Endometrium (tissue), 2 donors: ENCODE measurements around the gene TAOK3.

Experiments
- FAIRE-seq: peaks from 2 replicates; lab custom pipeline; 2012; peaks lifted over from hg19 to GRCh38; lab: Jason Lieb, UNC
- donor health status: control.
- donor health status: control.

The TAOK3 gene

GRCh38 chr12:118206107-118206412 lies 166.6 kb downstream of the TAOK3 start:
- FAIRE-seq: no peak

- no peak for FAIRE-seq
Observed at GRCh38 chr12:118193958-118194357, 178.7 kb downstream of the TAOK3 start.

DNA sequence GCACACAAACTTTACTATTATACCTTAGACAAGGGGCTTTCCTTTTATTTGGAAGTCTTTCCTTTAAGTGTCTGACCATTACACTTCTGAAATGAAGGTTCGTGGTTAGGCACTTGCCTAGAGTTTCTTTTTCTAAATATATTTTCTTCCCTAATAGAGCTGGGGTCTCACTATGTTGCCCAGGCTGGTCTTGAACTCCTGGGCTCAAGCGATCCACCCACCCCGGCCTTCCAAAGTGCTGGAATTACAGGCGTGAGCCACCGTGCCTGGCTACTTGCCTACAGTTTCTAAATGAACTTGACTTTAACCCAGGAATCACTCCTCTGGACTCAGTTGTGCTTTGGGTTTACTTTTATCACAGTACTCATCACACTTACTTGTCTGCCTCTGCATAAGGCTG lies 179.2 kb downstream of the TAOK3 start:
- FAIRE-seq: no peak

- no peak for FAIRE-seq
Observed at GRCh38 chr12:118190266-118190665, 182.4 kb downstream of the TAOK3 start.

DNA sequence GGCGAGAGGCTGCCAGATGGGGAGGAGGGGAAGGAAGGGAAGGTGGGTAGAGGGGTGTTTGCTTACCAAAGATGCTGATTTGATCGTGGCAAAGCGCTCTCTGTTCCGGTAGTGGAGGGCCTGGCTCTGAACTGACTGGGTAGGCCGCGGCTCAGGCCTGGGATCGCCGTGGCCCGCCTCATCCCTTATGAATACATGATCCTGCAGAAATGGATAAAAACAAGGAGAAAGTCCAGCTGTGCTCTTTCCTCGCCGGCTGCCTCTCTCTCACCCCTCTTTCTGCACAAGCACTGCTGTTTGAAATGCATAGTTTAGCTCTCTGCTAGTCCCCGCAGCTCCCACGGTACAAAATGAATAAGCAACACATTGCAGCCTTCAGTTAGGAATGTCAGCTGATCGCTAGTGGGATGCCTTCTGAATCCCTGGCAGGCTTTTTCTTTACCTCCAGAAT lies 182.9 kb downstream of the TAOK3 start:
- no peak for FAIRE-seq

DNA sequence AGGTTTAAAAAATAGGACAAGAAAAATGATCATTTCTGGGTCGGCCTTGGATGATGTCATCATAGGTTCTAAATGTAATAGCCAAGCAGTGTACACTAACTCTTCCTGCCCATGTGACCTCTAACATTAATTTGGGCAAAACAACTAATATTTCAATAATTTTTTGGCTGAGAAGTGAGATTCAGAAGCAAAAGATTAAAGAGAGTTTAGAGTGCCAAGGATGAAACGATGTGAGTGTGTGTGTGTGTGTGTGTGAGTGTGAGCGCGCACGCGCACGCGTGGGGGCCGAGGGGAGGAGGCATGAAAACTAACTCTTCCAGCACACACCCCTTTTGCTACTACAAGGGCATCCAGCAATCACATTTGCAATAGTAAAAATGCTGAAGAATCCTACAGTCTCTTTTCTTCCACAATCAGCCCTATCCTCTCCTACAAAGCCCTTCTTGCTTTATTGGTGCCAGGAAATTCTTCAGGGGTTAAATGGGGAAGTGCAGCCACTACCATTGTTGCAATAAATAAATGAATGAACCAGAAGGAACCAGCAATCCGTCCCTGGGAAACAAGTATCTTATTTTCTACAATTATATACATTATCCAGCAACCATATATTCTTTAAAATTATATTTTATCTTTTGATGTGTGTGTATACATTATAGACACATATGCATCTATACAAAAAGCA lies 183.9 kb downstream of the TAOK3 start:
- FAIRE-seq: no peak

DNA sequence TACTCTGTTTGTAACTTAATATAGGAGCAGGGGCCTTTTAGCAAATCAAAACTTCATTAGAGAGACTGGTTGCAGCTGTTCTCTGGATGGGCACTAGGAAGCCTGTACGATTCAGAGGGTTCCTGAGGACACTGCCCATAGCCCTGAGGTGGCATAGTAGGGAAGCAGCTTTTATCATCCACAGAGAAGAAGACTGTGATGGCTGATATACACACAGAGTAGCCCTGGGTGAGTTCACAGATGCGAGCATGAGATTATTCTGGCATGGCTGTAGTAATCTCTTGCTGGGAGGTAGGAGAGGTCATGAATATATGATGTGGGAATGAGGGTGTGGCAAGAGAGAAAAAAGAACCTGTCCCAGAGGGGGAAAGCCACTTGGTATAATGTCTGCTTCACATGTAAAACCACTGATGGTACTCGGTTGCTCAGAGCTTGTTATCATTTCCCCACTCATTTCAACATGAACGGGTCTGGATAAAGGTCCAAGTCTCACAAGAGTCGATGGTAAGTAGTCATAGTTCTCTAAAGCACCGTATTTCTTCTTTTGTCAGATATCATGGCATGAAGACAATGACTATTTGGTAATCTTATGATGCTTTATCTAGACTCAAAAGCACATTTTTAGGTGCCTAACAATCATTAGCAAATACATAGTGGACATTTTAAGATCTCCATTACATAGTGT lies 184.8 kb downstream of the TAOK3 start:
- FAIRE-seq: no peak

DNA sequence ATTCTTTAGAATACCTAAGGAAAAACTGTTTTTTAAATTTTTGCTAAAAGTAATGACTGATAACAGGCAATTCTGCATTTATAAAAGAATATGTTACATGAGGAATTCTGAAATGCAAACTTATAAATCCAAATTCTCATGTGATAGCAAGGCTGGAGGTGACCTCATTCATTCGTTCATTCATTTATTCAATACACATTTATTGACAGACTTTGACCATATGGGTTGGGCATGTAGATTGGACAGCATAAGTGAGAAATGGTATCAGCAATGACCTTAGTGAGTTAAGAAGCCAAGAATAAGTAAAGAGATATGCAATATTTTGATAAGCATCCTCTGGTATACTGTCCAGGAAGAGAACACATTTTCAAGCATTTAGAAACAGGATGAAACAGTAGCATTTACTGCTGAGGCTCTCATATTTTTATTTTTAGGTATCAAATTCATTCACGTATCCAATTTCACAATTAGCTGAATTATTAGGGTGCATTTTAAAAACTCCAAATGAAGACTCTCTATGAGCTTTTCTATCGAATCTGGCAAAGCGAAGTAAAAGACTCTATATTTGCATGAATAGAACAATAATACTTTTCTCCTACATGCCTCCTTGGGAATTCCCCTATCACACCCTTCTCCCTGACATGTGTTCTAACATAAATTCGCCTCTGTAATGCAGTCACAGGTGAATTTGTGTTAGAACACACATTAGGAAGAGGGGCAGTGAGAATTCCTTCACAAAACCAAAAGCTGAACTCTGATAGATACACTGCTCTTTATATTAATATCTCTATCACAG lies 186.9 kb downstream of the TAOK3 start:
- no peak for FAIRE-seq

DNA sequence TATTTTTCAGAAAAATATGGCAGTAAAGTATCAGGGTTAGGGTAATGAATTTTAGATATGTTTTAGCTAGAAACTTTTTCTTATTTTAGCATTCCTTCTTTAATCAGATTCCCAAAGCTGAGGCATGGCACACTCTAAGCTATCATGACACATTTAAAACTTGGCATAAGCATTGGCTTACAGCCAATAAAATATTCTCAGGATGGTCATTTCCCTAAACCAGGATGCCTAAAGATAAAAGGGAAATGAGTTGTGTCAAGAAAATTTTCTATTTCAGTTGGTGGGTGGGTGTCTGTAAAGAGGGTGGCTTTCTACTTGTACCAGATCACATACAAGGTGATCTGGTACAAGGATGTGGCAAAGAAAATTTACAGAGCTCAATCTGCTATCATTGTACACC lies 189.0 kb downstream of the TAOK3 start:
- no peak for FAIRE-seq

DNA sequence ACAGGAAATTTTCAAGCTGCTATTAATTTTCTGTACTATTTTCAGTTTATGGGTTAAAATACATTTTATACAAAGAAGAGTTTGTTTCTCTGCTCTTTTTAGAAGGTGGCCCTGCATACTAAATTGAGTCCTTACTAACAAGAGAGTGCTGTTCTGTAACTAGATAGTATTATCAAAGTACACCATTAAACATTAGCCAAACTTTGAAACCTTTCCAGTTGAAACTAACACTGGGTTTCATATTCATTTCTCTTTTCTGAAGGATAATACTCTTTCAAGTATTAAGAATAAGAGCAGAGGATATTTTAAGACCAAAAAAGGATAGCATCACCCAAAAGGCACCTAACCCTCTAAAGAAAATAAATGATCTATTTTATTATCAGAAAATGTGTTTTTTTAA lies 189.6 kb downstream of the TAOK3 start:
- no peak for FAIRE-seq

DNA sequence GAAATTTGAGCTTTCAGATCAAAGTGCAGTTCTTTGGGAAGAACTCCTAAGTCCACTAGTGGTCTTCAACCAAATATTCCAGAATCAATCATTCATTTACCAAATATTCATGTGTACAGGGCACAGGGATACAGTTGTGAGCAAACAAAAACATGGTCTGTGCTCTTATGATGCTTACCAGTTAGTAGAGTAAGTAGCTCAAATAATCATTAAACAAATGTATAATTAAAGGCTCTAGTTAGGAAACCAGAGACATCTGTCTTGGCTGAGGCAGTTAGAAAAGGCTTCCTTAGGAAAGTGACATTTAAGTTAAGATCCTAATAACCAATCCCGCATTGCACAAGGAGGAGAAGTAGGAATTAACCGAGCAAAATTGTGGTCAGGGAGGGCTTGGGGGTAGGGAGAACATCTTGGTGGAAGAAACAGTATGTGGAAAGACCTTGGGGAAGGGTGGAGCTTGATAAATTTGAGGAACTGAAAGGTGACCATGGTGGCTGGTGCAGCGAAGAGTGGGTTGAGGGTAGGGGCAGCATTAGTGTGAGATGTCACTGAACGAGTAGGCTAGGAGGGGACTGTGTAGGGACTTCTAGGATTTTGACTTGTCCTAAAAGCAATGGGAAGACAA lies 196.8 kb downstream of the TAOK3 start:
- no peak for FAIRE-seq

DNA sequence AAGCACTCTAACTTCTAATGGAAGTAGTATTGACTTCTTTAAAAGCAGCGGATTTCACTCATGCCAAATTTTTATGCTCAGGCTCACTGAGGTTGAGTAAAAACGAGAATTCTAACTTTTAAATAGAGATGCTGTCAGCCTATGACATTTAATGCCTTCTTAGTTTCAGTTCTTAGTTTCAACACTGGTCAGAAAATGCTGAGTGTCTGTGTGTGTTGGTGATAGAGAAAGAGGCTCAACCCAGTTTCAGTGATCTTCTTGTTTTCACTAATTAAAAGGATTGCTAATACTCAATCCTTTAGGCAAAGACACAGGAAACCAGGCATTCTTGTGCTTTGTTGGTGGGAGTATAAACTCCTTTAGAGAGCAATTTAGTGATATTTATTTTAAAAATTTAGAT lies 205.8 kb downstream of the TAOK3 start:
- no peak for FAIRE-seq

DNA sequence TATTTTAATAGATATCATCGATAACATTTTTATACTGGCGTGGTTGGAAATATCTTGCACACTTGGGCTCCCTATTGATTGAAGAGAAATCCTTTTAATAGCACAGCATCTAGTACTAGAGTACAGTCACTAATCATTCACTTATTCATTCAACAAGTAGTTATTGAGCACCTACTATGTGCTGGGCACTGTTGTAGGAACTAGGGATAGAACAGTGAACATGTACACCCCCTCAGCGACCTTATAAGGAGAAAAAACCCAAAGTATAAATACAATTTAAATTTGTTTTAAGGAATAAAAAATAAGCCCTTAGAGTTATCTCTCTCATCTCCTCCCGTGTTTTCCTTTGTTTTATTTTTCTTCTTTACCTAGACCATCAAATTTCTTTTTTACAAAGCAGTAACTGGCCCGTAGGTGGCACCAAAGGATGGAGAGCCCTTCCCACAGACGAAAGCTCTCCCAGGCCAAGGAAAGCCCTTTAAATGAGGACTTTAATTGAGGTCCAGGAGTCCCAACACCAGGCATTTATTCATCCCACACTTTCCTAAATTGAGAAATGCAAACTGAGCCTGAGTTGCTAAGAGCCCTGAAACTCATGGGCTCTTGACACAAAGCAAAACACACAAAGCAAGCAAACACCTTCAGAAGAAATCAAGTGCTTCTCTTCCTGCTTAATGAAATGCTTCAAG lies 207.8 kb downstream of the TAOK3 start:
- no peak for FAIRE-seq

- no peak for FAIRE-seq
Observed at GRCh38 chr12:118160536-118160935, 212.2 kb downstream of the TAOK3 start.

- FAIRE-seq: no peak
Observed at GRCh38 chr12:118151755-118152154, 221.0 kb downstream of the TAOK3 start.

DNA sequence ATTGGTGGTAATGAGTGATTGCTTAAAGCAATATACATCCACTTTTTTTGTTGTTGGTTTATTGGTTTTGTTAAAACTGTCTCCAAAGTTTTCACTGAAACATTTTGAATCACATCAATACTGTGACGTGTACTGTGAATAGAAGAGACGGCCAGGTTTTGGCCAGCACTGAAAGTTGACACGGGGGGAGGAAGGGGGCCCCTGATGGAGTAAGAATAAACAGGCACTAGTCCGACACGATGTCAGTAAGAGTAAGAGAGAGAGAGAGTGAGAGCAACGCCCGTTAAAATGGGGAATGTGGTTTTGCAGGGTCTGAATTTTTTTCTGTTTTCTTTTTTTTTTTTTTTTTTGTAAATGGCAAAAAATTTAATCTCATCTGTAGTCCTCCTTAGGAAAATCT lies 222.1 kb downstream of the TAOK3 start:
- no peak for FAIRE-seq

DNA sequence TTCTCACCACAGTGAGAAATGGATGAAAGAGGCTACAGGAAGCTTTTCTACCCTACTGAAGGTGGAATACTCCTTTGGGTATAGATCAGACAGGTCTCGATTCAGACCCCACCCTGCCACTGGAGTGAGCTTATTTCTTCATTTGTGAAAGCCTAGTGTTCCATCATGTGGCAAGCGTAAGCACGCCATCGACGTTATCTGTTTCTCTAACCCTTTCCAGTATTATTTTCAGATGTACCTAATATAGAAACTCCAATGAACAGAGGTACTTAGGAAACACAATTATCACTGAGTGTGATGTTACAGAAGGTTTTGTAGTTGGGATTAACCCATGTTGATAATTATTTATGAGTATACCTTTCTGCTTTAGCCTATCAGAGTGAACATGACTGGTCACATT lies 224.4 kb downstream of the TAOK3 start:
- FAIRE-seq: no peak

DNA sequence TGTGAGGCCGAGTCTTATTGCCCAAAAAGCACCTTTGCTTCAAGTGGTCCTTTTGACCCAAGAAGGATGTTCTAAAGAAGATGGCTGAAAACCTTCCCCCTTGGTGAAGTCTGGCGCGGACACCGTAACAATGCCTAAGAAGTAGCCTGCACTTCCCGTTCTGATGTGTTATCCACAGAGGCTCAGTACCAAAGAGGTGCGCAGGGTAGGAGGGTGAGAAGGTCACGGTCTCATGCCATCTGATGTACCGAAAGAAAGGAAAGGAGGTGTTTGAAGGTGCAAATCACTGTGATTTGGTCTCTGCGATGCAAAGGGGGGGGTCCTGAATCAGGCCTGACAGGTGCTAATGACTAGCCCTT lies 226.9 kb downstream of the TAOK3 start:
- FAIRE-seq: no peak

GRCh38 chr12:118145113-118145797 lies 227.5 kb downstream of the TAOK3 start:
- FAIRE-seq: no peak

DNA sequence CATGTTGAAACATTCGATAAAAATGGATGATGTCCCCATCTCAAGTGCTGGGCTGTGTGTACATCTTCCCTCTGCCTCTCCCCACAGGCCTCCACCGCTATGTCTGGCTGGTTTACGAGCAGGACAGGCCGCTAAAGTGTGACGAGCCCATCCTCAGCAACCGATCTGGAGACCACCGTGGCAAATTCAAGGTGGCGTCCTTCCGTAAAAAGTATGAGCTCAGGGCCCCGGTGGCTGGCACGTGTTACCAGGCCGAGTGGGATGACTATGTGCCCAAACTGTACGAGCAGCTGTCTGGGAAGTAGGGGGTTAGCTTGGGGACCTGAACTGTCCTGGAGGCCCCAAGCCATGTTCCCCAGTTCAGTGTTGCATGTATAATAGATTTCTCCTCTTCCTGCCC lies 228.2 kb downstream of the TAOK3 start:
- no peak for FAIRE-seq

DNA sequence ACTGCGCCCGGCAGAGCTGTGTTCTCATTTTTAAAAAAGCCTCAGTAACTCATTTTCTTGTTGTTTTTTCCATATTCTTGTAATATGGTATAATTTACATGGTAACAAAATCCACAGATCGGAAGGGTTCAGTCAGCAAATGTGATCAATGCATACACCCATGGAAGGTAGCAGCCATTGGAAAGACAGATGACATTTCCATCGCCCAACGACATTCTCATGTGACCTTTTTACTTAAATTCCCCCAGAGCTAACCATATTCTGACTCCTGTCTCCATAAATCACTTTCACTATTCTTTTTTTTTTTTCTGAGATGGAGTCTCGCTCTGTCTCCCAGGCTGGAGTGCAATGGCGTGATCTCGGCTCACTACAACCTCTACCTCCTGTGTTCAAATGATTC lies 231.9 kb downstream of the TAOK3 start:
- FAIRE-seq: no peak

- no peak for FAIRE-seq
Observed at GRCh38 chr12:118137148-118137678, 235.5 kb downstream of the TAOK3 start.
